CD1c-positive myeloid dendritic cell (primary cell): Measurements from ENCODE around the gene GNB5.
"Not testable (repeated sequence)": the region's sequence is repeated elsewhere in the genome, so short reads cannot be mapped to it uniquely, and the experiment has no call there.

ENCODE experiments used
- DNase-seq: peaks from one replicate; pipeline ENCODE4 v3.0.0-alpha.2; 2016; ENCODE audit errors: extremely low spot score

Gene GNB5

DNA sequence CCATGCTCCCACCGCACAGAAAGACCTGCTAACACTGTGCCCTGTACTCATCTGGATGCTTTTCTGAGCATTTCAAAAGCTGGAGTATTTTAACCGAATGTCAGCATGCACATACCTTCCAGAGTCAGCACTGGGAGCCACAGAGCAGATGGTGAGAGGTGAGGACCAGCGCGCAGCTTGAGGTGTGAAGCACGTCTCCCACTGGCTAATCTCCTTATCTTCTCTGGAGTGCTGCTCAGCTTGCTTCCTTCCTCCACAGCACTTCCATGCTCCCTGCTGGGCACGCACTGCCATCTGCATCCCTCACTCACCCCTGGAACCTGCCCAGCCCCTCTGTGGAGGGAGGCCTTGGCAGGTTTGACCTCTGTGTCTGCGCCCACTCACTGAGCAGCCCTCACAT is at the start of gene GNB5:
Gene GNB5, minus strand, starts transcription at position 186 of the 400 bp plus-strand sequence. CDS start 6,716 bp downstream, outside the sequence.
- DNase-seq: no peak

DNA sequence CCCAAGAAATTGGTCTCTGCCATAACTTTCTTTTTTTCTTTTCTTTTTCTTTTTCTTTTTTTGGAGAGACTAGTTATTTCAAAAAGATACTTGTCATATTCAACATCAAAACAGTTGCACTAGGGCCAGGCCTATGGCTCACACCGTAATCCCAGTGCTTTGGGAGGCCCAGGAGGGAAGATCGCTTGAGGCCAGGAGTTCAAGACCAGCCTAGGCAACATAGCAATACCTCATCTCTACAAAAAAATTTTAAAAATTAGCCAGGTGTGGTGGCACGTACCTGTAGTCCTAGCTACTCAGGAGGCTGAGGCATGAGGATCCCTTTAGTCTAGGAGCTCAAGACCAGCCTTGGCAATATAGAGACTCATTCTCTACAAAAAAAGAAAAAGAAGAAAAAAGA is 49.0 kb upstream of the GNB5 start:
- no peak for DNase-seq

DNA sequence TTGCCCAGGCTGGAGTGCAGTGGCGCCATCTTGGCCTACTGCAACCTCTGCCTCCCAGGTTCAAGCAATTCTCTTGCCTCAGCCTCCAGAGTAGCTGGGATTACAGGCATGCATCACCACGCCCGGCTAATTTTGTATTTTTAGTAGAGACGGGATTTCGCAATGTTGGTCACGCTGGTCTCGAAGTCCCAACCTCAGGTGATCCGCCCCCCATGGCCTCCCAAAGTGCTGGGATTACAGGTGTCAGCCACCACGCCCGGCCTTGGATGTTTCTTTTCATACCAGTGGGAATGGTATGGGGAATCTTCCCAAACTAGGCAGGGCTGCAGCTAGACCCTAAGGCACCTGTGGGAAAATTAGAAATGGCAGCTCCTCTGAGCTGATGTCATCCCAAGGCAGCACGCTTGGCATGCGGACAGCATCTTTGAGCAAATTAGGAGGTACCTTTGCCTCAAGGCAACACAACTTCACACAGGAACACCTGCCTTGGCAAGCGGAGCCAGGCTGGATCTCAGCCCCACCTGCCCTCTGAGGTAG is 47.9 kb upstream of the GNB5 start:
- DNase-seq: not testable (repeated sequence)

DNA sequence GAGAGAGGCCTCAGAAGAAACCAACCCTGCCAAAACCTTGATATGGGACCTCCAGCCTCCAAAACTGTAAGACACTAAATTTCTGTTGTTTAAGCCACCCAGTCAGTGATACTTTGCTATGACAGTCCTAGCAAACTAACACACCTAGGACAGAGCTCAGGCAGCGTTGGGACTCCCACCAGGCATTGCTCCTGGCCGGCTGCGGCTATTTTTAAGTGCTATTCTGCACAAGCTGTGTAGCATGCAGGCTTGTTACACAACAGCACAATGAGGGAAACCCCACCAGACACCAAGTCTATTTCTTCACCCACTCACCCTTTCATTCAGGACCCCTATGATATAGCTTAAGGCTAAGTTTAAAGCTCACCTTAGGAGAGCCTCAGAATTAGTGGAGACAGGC is 47.0 kb upstream of the GNB5 start:
- no peak for DNase-seq

DNA sequence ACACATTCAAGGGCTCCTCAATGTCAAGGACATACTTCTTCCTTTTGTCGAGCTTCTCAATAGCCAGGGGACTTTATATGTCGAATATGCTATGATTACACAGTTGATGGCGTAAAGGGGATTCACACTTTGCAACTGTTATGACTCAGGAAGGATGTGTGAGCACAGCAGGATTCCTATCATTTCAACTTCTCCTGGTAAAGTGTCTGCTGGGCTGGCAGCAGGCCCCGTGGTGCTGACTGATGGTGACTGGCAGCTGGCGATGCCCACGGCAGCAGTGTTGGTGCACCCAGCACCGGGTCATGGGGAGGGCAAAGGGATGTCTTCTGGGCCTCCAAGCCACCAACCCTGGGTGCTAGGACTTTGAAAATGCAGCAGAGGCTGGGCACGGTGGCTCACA is 44.8 kb upstream of the GNB5 start:
- DNase-seq: no peak

DNA sequence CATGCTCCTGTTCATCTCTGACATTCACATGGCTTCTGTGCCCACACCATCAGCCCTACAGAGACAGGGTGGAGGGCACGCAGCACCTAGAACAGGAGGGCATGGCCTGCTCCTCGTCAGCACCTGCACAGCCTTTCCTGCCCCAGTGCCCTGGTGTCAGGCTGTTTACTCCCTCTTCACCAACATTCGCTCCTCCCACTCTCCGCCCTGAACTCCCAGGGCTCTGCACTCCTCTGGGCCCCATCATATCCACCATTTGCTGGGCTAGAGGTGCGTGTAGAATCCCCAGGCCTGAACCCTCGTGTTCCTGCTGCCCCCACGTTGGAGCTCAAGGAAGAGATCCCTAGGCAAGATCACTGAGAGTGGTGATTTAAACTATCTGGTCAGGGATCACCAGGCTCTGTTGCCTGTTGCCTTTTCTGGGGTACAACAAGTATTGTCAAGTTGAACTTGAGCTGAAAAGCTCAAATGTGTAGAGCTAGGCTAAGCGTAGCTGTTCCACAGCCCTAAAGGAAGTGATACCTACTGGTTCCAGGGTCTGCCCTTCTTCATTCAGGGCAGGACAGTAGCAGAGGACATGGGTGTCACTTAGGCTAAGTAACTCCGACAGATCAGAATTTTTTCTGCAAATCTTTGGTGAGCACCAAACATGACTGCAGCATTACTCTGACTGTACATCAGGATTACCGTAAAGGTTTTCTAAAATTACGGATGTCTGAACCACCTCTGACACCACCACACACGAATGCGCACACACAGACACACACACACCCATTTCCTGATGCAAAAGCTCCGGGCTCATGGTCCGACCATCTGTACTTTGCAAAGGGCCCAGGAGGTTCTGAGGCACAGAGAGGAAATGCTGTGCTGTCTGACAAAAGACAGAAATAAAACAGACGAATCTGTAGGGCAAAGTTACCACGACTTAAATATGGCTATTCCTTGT is 43.7 kb upstream of the GNB5 start:
- no peak for DNase-seq

DNA sequence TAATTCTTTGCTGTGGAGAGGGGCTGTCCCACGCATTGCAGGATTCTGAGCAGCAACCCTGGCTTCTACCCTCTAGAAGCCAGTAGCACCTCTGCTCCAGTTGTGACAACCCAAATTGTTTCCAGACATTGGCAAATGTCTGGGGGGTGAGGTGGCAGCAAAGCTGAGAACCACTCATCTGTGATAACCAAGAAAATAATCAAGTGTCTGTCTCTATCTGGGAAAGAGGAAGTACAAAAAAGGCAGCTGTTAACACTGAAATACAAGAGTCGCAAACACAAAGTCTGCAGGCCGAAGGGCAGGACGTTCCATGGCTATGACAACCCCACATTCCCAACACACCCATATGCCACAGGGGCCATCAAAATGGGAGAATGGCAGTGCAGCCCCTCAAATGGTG is 42.2 kb upstream of the GNB5 start:
- DNase-seq: peak; percentile 64

DNA sequence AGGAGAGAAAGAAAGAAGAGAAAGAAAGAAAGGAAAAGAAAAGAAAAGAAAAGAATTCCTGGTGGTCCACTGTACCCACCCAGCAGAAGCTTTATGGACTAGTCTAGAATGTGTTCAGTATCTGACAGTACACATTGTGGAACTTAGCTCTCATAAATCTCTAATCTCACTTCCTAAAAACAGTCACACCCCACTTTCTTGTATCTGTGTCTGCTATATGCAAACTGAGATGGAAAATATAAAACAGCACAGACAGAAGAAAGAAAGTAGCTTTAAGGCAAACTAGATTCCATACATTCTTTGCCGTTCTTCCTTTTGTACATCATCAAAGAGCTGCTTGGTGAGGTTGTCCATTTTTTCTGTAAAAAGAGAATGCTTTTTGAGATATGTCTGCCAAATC is 41.1 kb upstream of the GNB5 start:
- peak; percentile 61 for DNase-seq

DNA sequence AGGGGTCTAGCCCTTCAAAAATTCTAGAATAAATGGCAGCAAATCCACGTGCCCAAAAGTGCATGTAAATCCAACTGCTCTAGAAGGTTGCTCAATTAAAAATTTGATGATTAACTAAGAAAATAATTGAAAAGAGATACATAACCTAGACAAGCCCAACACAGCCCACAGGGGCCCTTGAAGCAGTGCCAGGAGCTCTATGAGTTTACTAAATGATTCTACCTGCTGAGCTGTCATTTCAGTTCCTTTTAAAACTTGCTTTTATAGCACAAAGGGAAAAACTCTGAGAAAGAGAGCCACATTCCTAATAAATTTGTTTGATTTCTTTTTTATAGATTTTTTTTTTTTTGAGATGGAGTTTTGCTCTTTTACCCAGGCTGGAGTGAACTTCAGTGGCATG is 38.9 kb upstream of the GNB5 start:
- DNase-seq: no peak

DNA sequence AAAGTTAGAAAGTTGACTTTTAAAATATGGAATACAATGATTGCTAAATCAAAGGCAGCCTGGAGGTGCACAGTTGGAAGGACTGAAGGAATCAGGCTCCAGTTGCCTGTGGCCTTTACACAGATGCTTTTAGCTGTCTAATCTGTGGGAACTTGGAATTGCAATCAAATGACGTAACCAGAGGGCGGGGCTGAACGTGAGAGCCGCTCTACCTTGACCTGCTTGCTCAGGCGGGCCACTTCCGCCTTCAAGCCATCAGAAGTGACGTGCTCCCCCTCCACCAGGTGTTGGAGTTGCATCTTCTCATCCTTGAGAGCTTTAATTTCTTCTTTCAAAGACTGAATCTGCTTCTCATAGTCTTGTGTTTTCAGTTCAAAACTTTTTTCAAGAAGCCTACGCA is 37.7 kb upstream of the GNB5 start:
- no peak for DNase-seq

DNA sequence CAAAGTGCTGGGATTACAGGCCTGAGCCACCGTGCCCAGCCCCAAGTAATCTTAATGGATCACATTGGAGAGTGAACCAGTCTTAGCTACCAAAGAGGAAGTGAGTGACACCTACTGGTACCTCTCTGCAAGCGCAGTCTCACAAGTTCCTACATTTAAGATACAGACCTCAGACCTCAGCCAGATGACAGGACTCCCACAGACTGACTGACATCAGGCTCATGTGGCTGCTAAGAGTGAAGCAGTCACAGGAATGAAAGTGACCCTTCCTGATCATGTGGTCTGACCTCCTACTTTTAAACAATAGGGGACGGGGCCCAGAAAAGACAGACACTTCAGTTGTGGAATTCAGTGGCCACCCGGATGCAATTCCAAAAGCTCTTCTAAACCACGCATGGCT is 36.3 kb upstream of the GNB5 start:
- peak; percentile 89 for DNase-seq

DNA sequence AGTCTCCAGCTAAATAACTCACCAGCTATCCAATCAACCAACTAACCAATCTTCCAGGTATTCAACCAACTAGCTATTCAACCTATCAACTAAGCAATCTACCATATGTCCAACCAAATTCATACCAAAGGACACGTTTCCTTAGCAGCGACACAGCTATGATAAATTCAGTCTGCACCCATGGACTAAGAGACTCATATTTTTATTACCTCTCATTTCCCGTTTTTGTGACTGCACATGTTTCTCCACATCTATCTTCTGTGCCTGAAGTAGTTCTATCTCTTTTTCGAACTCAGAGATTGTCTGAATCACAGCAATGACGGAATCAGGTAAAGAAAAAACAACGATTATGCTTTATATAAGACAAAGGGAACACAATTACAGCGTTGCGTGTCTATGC is 34.0 kb upstream of the GNB5 start:
- DNase-seq: no peak

DNA sequence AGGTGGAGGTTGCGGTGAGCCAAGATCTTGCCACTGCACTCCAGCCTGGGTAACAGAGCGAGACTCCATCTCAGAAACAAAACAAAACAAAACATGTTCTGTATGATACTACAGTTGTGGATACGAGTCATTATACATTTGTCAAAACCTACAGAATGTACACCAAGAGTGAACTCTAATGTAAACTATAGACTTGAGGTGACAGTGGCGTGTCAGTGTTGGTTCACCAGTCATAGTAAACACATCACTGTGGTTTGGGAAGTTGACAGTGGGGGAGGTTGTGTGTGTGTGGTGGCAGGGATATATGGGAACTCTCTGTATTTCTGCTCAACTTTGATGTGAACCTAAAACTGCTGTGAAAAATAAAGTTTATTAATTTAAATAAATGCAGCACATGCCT is 33.0 kb upstream of the GNB5 start:
- DNase-seq: peak; percentile 32

DNA sequence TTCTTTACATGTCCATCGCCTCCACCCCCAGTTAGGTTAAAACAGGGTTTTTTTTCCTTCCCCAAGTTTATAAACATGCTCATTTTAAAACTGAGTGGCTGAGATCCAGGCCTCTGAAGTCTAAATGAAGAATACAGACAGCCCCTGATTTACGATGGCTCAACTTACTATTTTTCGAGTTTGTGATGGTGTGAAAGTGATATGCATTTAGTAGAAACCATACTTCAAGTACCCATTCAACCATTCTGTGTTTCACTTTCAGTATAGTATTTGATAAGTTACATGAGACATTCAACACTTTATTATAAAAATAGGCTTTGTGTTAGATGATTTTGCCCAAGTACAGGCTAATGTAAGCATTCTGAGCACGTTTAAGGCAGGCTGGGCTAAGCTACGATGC is 30.5 kb upstream of the GNB5 start:
- DNase-seq: no peak

DNA sequence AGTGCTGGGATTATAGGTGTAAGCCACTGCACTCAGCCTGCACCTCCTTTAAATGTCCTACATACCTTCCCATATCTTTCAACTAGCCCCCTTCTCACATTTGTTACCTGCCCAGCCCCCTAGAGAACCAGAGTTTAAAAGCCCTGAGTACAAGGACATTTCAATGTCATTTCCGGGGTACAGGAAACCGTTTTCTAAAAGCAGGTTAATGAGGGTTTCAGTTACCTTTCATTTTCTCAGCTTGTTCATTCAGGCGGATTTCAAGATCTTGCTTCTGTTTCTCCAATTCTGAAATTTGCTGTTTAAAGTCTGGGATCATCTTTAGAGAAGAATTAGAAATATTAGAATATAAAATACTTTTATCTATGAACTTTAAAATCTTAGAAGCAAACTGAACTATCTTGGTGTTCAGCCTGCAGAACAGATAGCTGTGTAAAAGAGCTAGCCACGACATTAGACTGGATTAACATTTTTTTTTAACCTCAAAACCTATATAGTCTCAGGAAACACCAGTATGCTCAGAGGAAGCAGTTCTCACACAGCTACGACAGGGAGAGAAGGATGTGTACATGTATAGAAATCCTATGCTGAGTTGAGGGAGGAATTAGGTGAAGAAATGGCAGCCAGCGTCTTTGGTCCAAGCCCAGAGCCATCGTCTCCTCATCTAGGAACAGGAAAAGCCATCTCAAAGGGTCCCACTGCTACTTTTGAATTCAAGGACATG is 29.9 kb upstream of the GNB5 start:
- DNase-seq: no peak

DNA sequence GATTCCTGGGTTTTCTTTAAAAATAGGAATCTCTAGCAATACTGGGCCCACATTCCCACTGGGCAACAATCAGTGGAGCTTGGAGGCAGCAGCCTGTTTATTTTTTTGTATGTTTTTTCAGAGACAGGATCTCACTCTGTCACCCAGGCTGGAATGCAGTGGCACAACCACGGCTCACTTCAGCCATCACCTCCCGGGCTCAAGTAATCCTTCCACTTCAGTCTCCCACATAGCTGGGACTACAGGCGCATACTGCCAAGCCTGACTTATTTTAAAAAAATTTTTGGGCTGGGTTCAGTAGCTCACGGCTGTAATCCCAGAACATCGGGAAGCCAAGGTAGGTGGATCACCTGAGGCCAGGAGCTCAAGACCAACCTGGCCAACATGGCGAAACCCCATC is 29.1 kb upstream of the GNB5 start:
- no peak for DNase-seq

DNA sequence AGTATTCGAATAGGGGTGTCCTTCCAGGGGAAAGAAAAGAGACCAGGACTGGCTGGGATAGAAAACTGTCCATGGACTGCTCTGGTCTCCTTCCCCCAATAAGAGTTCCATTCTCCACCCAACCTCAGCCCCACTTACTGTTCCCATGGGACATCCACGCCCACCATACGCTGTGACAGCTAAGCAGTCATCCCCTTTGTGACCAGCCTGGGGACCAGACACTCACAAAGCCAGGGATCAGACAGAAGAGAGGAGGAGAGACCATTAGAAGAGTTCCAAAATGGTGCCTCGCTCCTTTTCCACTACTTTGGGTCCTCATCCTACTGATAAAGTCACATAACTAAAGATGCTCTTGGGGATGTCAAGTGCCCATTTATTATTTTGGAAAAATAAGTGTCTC is 27.6 kb upstream of the GNB5 start:
- DNase-seq: no peak

DNA sequence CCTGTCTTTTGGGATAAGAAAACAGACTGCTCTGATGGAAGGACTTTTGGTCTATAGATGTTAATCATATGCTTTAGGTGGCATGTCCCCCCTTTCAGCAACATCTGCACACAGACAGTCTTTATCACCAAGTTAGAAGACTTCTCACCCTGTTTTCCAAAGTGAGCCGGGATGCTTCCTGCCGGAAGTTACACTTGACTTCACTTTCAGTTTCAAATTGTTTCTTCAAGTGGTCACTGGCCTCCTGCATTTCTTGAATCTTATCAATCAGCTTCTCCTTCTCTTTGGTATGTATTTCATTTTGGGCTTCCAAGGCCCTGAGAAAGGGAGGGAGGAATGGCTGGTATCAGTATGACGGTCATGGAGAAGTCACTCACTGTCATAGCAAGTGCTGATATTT is 27.2 kb upstream of the GNB5 start:
- DNase-seq: no peak

DNA sequence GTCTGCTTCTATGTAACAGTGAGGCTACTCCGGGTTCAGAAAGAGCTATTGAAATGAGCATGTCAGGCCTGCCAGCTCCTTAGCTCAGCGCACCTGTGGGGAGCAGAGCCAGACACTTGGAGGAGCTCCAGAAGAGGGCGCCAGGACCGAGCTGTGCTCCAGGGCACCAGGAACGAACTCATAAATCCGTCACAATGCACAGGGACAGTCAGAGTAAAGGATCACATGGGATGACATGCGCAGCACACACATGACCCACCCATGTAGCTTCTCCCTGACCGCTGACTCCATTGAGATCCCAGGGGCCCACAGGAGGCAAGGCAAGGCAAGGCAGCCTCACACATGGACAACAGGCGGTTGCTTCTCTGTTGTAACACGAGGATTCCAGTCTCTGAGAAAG is 26.0 kb upstream of the GNB5 start:
- DNase-seq: no peak

DNA sequence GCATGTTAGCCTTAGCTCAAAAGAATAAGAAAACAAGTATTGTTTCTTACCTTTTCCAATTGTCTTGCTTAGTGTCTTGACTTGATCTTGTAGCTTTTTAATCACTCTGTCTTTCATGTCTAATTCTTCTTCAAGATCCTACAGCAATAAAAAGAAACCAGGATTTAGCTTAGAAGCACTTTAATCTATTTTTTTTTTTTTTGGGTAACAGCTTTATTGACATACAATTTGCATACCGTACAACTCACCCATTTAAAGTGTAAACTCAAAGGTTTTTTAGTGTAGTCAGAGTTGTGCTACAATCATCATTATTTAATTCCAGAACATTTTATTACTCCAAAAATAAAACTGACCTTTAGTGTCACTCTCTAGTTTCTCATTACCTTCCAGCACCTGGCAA is 23.4 kb upstream of the GNB5 start:
- no peak for DNase-seq

DNA sequence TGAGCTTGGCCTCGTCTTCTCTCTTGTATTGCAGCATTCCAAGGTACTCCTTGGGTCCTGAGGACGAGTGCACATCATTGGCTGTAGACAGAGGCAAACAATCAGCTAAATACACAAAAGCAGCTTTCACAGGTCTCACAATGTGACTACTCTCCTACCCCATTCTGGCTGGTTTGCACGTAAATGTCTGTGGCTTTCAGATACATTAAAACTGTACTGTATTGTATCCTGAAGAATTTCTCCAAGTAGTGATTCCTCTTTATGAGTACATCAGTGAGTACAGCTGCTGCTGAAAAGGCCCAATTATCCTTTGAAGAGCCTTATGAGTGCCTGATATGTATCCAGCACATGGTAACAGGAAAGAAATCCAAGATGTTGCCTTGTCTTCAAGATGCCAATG is 22.0 kb upstream of the GNB5 start:
- DNase-seq: no peak

DNA sequence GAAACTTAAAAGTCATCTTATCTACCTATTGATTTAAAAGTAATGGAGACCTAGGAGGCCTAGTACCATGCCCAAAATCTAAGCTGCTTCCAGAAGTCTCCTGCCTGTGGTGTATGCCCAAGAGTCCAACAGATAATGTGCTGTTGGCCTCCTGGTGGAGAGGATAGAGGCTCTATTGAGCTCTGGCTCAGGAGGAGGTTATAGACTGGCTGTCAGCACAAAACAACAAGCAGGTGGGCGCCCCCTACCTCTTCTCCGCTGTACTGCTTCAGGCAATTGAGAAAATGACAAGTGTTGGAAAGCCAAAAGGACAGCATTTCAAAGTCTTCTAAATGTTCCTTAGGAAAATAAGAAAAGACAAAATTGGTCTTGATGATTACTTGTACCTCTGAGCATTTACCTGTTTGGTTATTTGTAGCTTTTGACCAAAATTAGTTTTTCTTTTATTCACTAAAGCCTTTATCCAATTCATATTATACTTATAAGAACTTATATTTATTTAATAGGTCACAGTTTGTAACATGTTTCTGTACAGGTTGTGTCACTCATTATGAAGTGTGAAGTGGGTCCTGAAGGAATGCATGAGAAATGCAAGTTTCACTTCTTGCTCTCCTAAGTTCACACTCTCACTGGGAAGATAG is 17.2 kb upstream of the GNB5 start:
- peak; percentile 64 for DNase-seq
